Thyroid gland (tissue), 4 donors: ENCODE measurements around the gene LHPP.

Experiments
- POLR2A ChIP-seq, 2 donors: fragments of 450-650 bp; IDR thresholded peaks; one replicate each; pipeline ENCODE4 v1.6.1; 2017; ENCODE audit warnings: antibody characterized with exemption in 2 of 2, mild to moderate bottlenecking in 2 of 2, moderate library complexity in 1 of 2
- TF ChIP-seq, protein P1 (sequence below), 6 experiments: fragments of 200-600 bp in 3 of 6; fragments of 450-650 bp in 3 of 6; sonication (generic) in 3 of 6; IDR thresholded peaks; one replicate each; pipeline ENCODE4 v1.5.1; 2016 to 2019; ENCODE audit warnings: antibody characterized with exemption in 6 of 6, mild to moderate bottlenecking in 2 of 6, inconsistent platforms in 1 of 6, moderate library complexity in 1 of 6

GRCh38 chr10:124663228-124663627, 201.6 kb downstream of the LHPP start:
- TF ChIP-seq, protein P1, sequence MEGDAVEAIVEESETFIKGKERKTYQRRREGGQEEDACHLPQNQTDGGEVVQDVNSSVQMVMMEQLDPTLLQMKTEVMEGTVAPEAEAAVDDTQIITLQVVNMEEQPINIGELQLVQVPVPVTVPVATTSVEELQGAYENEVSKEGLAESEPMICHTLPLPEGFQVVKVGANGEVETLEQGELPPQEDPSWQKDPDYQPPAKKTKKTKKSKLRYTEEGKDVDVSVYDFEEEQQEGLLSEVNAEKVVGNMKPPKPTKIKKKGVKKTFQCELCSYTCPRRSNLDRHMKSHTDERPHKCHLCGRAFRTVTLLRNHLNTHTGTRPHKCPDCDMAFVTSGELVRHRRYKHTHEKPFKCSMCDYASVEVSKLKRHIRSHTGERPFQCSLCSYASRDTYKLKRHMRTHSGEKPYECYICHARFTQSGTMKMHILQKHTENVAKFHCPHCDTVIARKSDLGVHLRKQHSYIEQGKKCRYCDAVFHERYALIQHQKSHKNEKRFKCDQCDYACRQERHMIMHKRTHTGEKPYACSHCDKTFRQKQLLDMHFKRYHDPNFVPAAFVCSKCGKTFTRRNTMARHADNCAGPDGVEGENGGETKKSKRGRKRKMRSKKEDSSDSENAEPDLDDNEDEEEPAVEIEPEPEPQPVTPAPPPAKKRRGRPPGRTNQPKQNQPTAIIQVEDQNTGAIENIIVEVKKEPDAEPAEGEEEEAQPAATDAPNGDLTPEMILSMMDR (IDR thresholded peaks at IDR 0.05) = no peak
- TF ChIP-seq POLR2A (IDR thresholded peaks at IDR 0.05) = no peak
